HG03439 (cell line): ENCODE measurements around the gene RPS6KL1.
"Not testable (repeated sequence)": the region's sequence is repeated elsewhere in the genome, so short reads cannot be mapped to it uniquely, and the experiment has no call there.

Experiments
- ATAC-seq: cut with Tn5 transposase; IDR thresholded peaks from one replicate; pipeline ENCODE4 v1.9.1; 2021; ENCODE audit warnings: mild to moderate bottlenecking, moderate library complexity; ENCODE audit not compliant: unreplicated experiment

RPS6KL1 gene

GRCh38 chr14:74937171-74937570 lies 14.1 kb upstream of the RPS6KL1 start:
- no peak for ATAC-seq

GRCh38 chr14:74936731-74937130 lies 13.7 kb upstream of the RPS6KL1 start:
- no peak for ATAC-seq

GRCh38 chr14:74936151-74936550 lies 13.1 kb upstream of the RPS6KL1 start:
- ATAC-seq, result no peak

GRCh38 chr14:74935360-74935680 lies 12.3 kb upstream of the RPS6KL1 start:
- no peak for ATAC-seq

- no peak for ATAC-seq
Measured at GRCh38 chr14:74934476-74935359, 11.7 kb upstream of the RPS6KL1 start.

GRCh38 chr14:74934041-74934440 lies 11.0 kb upstream of the RPS6KL1 start:
- no peak for ATAC-seq

- not testable (repeated sequence) for ATAC-seq
Measured at GRCh38 chr14:74932936-74933335, 9.9 kb upstream of the RPS6KL1 start.

GRCh38 chr14:74932401-74932901 lies 9.4 kb upstream of the RPS6KL1 start:
- ATAC-seq, result no peak

- ATAC-seq, result not testable (repeated sequence)
Measured at GRCh38 chr14:74931744-74932143, 8.7 kb upstream of the RPS6KL1 start.

- no peak for ATAC-seq
Measured at GRCh38 chr14:74929242-74929641, 6.2 kb upstream of the RPS6KL1 start.

- no peak for ATAC-seq
Measured at GRCh38 chr14:74927225-74927624, 4.2 kb upstream of the RPS6KL1 start.

- ATAC-seq, result no peak
Measured at GRCh38 chr14:74924061-74924460, 1.0 kb upstream of the RPS6KL1 start.

GRCh38 chr14:74921987-74922751 lies 891 bp downstream of the RPS6KL1 start:
- ATAC-seq, result no peak

- ATAC-seq, result no peak
Measured at GRCh38 chr14:74921053-74921620, 1.9 kb downstream of the RPS6KL1 start.

- no peak for ATAC-seq
Measured at GRCh38 chr14:74920281-74920680, 2.8 kb downstream of the RPS6KL1 start.

- no peak for ATAC-seq
Measured at GRCh38 chr14:74919421-74920165, 3.5 kb downstream of the RPS6KL1 start.

GRCh38 chr14:74918380-74918779 lies 4.7 kb downstream of the RPS6KL1 start:
- no peak for ATAC-seq

- ATAC-seq, result no peak
Measured at GRCh38 chr14:74917646-74918081, 5.4 kb downstream of the RPS6KL1 start.

- no peak for ATAC-seq
Measured at GRCh38 chr14:74917178-74917543, 5.9 kb downstream of the RPS6KL1 start.

GRCh38 chr14:74915826-74916225 lies 7.2 kb downstream of the RPS6KL1 start:
- no peak for ATAC-seq

- no peak for ATAC-seq
Measured at GRCh38 chr14:74915426-74915825, 7.6 kb downstream of the RPS6KL1 start.
